T-helper 22 cell (primary cell): ENCODE results near the gene CEPT1.

Experiments used
- DNase-seq: peaks from one replicate; pipeline ENCODE4 v3.0.0-alpha.2; 2020; ENCODE audit warnings: low read depth

Gene CEPT1

GRCh38 chr1:111227851-111228747, 88.1 kb downstream of the CEPT1 start:
- DNase-seq: no peak

GRCh38 chr1:111228748-111229126, 88.7 kb downstream of the CEPT1 start:
- no peak for DNase-seq

GRCh38 chr1:111232134-111232533, 92.1 kb downstream of the CEPT1 start:
- DNase-seq: no peak

DNA sequence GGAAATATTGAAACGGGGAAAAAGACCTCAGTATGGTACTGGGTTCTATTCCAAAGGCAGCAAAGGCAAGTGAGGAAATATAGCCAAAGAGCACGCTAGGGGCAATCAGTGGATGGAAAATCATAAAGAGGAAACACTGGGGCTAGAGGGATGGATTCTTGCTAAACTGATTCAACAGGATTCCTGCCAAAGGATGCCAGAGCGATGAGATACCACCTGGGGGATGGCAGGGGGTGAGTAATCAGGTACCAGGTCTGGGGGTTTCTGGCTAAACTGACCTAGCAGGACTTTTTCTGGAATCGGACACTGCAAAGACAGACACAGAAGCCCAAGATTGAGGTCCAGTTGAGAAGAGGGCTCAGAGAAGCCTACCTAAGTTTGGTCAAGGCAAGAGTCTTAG, 94.2 kb downstream of the CEPT1 start:
- no peak for DNase-seq
